HepG2 (cell line): ENCODE results near the gene SLC16A2. TPM values are rescaled to one million over a fixed set of nuclear protein-coding genes. Genes with fewer than 3 reads are reported as not detected.

Experiments used
- FOXA1 ChIP-seq, 2 experiments: fragments of 450-650 bp in 1 of 2; sonication (generic) in 1 of 2; formaldehyde crosslinking in 1 of 2; IDR thresholded peaks; 2 replicates each; pipeline versions ENCODE4 v1.4.0 to v1.6.1; 2016 to 2020; ENCODE audit warnings: missing genetic modification reagents in 1 of 2
- HNF1A ChIP-seq, 2 experiments: sonication (generic) in 1 of 2; formaldehyde crosslinking in 1 of 2; IDR thresholded peaks; 2 replicates each; pipeline versions ENCODE4 v1.4.0 to v1.6.1; 2016 to 2020; ENCODE audit warnings: borderline replicate concordance in 1 of 2, low read depth in 1 of 2, mild to moderate bottlenecking in 1 of 2, missing genetic modification reagents in 1 of 2
- PAXIP1 ChIP-seq: sonication (generic); formaldehyde crosslinking; conservative IDR thresholded peaks from 2 replicates; pipeline ENCODE4 v1.4.0; 2020; ENCODE audit warnings: mild to moderate bottlenecking, missing genetic modification reagents, moderate library complexity
- ZKSCAN5 ChIP-seq: sonication (generic); formaldehyde crosslinking; IDR thresholded peaks from 2 replicates; pipeline ENCODE4 v1.5.1; 2020; ENCODE audit warnings: mild to moderate bottlenecking, missing genetic modification reagents
- ZNF142 ChIP-seq: sonication (generic); formaldehyde crosslinking; IDR thresholded peaks from 2 replicates; pipeline ENCODE4 v1.4.0; 2020; ENCODE audit warnings: missing genetic modification reagents
- ZNF501 ChIP-seq: sonication (generic); formaldehyde crosslinking; IDR thresholded peaks from 2 replicates; pipeline ENCODE4 v1.5.1; 2020; ENCODE audit warnings: mild to moderate bottlenecking, moderate library complexity, missing genetic modification reagents
- ZNF790 ChIP-seq: sonication (generic); formaldehyde crosslinking; IDR thresholded peaks from 2 replicates; pipeline ENCODE4 v1.8.0; 2022; ENCODE audit warnings: missing genetic modification reagents, mild to moderate bottlenecking, borderline replicate concordance
- polyA plus RNA-seq, 8 experiments: library from polyadenylated mRNA; depleted of rRNA in 3 of 8; stranded (reverse) in 7 of 8; unstranded in 1 of 8; fragments of >200 nt; fragmentation: Illumina TruSeq in 4 of 8; extraction: Trizol in 4 of 8; gene quantifications; 2 replicates each; pipeline versions ENCODE4 v1.2.1 to v1.2.3, GENCODE V29; 2011 to 2016; ENCODE audit warnings: low read depth in 4 of 8, missing spikeins in 1 of 8, mixed read lengths in 1 of 8; ENCODE audit not compliant: insufficient read depth in 1 of 8
- total RNA-seq, 5 experiments: library from RNA; depleted of rRNA; stranded (reverse); fragments of >200 nt; fragmentation: Illumina TruSeq; extraction: Trizol; gene quantifications; 2 replicates each; pipeline ENCODE4 v1.2.3, GENCODE V29; 2016; ENCODE audit warnings: low read depth in 1 of 5
- TF ChIP-seq, protein P1 (sequence below): sonication (generic); formaldehyde crosslinking; IDR thresholded peaks from 2 replicates; pipeline ENCODE4 v1.9.0; 2022; ENCODE audit warnings: missing genetic modification reagents, mild to moderate bottlenecking, borderline replicate concordance

Gene SLC16A2
- total and polyA plus RNA-seq, 2 of the 13 experiments (the other 11 are each of a cell fraction or from before 2014, with no cell fraction given), result 0.07 to 0.08 TPM

GRCh38 chrX:74426071-74426470 is 4.8 kb downstream of the SLC16A2 start (continued):
- TF ChIP-seq PAXIP1 (CRISPR knock-in tag), result no peak
- no peak for TF ChIP-seq ZKSCAN5 (CRISPR knock-in tag)
- no peak for TF ChIP-seq ZNF790
- TF ChIP-seq HNF1A (IDR thresholded peaks at IDR 0.05; ENCODE audit: low read depth), result no peak
- TF ChIP-seq HNF1A (CRISPR knock-in tag; IDR thresholded peaks at IDR 0.05; ENCODE audit: borderline replicate concordance), result no peak
- TF ChIP-seq ZNF501 (CRISPR knock-in tag), result no peak
- TF ChIP-seq ZNF142, result no peak
- TF ChIP-seq, protein P1, sequence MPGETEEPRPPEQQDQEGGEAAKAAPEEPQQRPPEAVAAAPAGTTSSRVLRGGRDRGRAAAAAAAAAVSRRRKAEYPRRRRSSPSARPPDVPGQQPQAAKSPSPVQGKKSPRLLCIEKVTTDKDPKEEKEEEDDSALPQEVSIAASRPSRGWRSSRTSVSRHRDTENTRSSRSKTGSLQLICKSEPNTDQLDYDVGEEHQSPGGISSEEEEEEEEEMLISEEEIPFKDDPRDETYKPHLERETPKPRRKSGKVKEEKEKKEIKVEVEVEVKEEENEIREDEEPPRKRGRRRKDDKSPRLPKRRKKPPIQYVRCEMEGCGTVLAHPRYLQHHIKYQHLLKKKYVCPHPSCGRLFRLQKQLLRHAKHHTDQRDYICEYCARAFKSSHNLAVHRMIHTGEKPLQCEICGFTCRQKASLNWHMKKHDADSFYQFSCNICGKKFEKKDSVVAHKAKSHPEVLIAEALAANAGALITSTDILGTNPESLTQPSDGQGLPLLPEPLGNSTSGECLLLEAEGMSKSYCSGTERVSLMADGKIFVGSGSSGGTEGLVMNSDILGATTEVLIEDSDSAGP (CRISPR knock-in tag), result no peak
- TF ChIP-seq FOXA1 (IDR thresholded peaks at IDR 0.05), result no peak
- no peak for TF ChIP-seq FOXA1 (CRISPR knock-in tag; IDR thresholded peaks at IDR 0.05)
- TF ChIP-seq, all 625 proteins: peak for 0
